Stomach (tissue), 9 donors: ENCODE data around the gene PVR. TPM values are rescaled to one million over a fixed set of nuclear protein-coding genes. Genes with fewer than 3 reads are reported as not detected.

ENCODE experiments used
- DNase-seq, 2 donors: peaks; one replicate each; pipeline versions ENCODE4 v3.0.0 to v3.0.0-alpha.2; 2013 to 2019
- H3K27ac ChIP-seq, 5 donors: fragments of 200-600 bp in 4 of 5; sonication (generic) in 4 of 5; one replicate each; pipeline ENCODE4 v1.5.1; 2013 to 2019; ENCODE audit warnings: mild to moderate bottlenecking in 1 of 5, moderate library complexity in 1 of 5
- H3K27me3 ChIP-seq, 3 donors: fragments of 200-600 bp; sonication (generic); one replicate each; pipeline ENCODE4 v1.5.1; 2017 to 2019; ENCODE audit warnings: mixed run types in 1 of 3
- H3K36me3 ChIP-seq, 4 donors: fragments of 200-600 bp; sonication (generic); 1 replicate in 3 of 4; 2 replicates in 1 of 4; pipeline ENCODE4 v1.5.1; 2016 to 2019
- H3K4me1 ChIP-seq, 4 donors: fragments of 200-600 bp; sonication (generic); one replicate each; pipeline ENCODE4 v1.5.1; 2016 to 2019
- H3K4me3 ChIP-seq, 4 donors: fragments of 200-600 bp; sonication (generic) in 3 of 4; one replicate each; pipeline ENCODE4 v1.5.1; 2016 to 2019; ENCODE audit warnings: mild to moderate bottlenecking in 1 of 4
- H3K9me3 ChIP-seq, 4 donors: fragments of 200-600 bp; sonication (generic); one replicate each; pipeline ENCODE4 v1.5.1; 2016 to 2019
- CTCF ChIP-seq, 7 experiments: fragments of 450-650 bp in 4 of 7; fragments of 200-600 bp in 3 of 7; sonication (generic) in 3 of 7; IDR thresholded peaks; one replicate each; pipeline ENCODE4 v1.5.1; 2016 to 2019; ENCODE audit warnings: antibody characterized with exemption in 7 of 7, control low read depth in 2 of 7, mild to moderate bottlenecking in 1 of 7
- EP300 ChIP-seq: sonication (generic); formaldehyde crosslinking; IDR thresholded peaks from one replicate; pipeline ENCODE4 v1.6.1; 2017; ENCODE audit warnings: antibody characterized with exemption
- POLR2A ChIP-seq, 4 donors: fragments of 450-650 bp; IDR thresholded peaks; one replicate each; pipeline ENCODE4 v1.6.1; 2016; ENCODE audit warnings: antibody characterized with exemption in 4 of 4, control low read depth in 2 of 4, mild to moderate bottlenecking in 1 of 4, moderate library complexity in 1 of 4
- POLR2AphosphoS5 ChIP-seq, 3 donors: sonication (generic); formaldehyde crosslinking; IDR thresholded peaks; one replicate each; pipeline ENCODE4 v1.6.1; 2016; ENCODE audit warnings: antibody characterized with exemption in 3 of 3
- WGBS, 5 donors: extraction: QIAGEN DNeasy Blood & Tissue Kit in 3 of 5; methylation state at CpG; one replicate each; pipeline versions ENCODE4 v1.1.5 to v1.1.7; 2013 to 2018; 5-methylcytosine and 5-hydroxymethylcytosine counted together
- intact Hi-C: fragments of 100-400 bp; cut with DNase I; formaldehyde crosslinking; loops from one replicate; pipeline ENCODE4 v1.15.1; 2023; ENCODE audit warnings: low total_unique reads
- polyA plus RNA-seq, 3 donors: library from polyadenylated mRNA; stranded (reverse); fragments of 200-250 nt; gene quantifications; one replicate each; pipeline ENCODE4 v1.2.3, GENCODE V29; 2013
- total RNA-seq, 5 donors: library from RNA; depleted of rRNA; stranded (reverse); fragments of >200 nt; gene quantifications; one replicate each; pipeline versions ENCODE4 v1.1.0 to v1.2.3, GENCODE V29; 2014 to 2016
- donor health status: healthy with polysubstance abuse.
- donor health status: Bipolar disorder and iron deficiency.
- donor health status: healthy.

PVR gene
- total and polyA plus RNA-seq, 8 donors, result 4.9 to 80.8 (median 33.7) TPM

GRCh38 chr19:44661205-44661604 lies 17.5 kb downstream of the PVR start:
- Histone ChIP-seq H3K9me3 (no peaks in the 10 kb centered on the region), H3K27me3 (no peaks in the 10 kb centered on the region), H3K4me1 (peaks cover 0 to 17% (median 0%) of the 10 kb centered on the region in 4 donors), H3K27ac (no peak overlapping the region), H3K4me3 (no peak overlapping the region), H3K36me3 (peaks cover 32 to 75% (median 72%) of the 10 kb centered on the region in 4 donors)
- WGBS, 5 donors, result 89 to 96% (median 92%) methylated on average over 11 of the region's 11 CpGs
- intact Hi-C loops, result no loop called here
- DNase-seq, result no peak
- TF ChIP-seq EP300 (no peak), POLR2A (IDR thresholded peaks at IDR 0.05) (no peak), POLR2AphosphoS5 (IDR thresholded peaks at IDR 0.05) (no peak), CTCF (IDR thresholded peaks at IDR 0.05) (no peak)

- intact Hi-C loops, result no loop called here
- Histone ChIP-seq H3K4me3 (no peak overlapping the region), H3K4me1 (peaks cover 0 to 14% (median 0%) of the 10 kb centered on the region in 4 donors), H3K27me3 (no peaks in the 10 kb centered on the region), H3K9me3 (no peaks in the 10 kb centered on the region), H3K36me3 (peaks cover 32 to 68% (median 68%) of the 10 kb centered on the region in 4 donors), H3K27ac (no peak overlapping the region)
- TF ChIP-seq EP300 (no peak), POLR2AphosphoS5 (IDR thresholded peaks at IDR 0.05) (no peak), POLR2A (IDR thresholded peaks at IDR 0.05) (no peak)
- 67 to 75% (median 72%) methylated on average over 7 of the region's 7 CpGs for WGBS, 5 donors
- no peak for DNase-seq
Measured at GRCh38 chr19:44661904-44662303, 18.2 kb downstream of the PVR start.

- no peak for DNase-seq
- Histone ChIP-seq H3K36me3 (peaks cover 32 to 65% (median 62%) of the 10 kb centered on the region in 4 donors), H3K4me3 (no peak overlapping the region), H3K4me1 (peaks cover 0 to 7% (median 0%) of the 10 kb centered on the region in 4 donors), H3K27me3 (no peaks in the 10 kb centered on the region), H3K9me3 (no peaks in the 10 kb centered on the region), H3K27ac (no peak overlapping the region)
- no peak for TF ChIP-seq CTCF (IDR thresholded peaks at IDR 0.05)
- no peak for TF ChIP-seq POLR2A (IDR thresholded peaks at IDR 0.05)
- no peak for TF ChIP-seq POLR2AphosphoS5 (IDR thresholded peaks at IDR 0.05)
- TF ChIP-seq EP300, result no peak
- WGBS, 5 donors, result 76 to 80% (median 77%) methylated on average over 7 of the region's 7 CpGs
- intact Hi-C loops, result no loop called here
Measured at GRCh38 chr19:44662691-44663385, 19.1 kb downstream of the PVR start.

- H3K27me3 ChIP-seq, result no peaks in the 10 kb centered on the region
- intact Hi-C loops, result no loop called here
Measured at GRCh38 chr19:44663996-44664395, 20.3 kb downstream of the PVR start.

More at GRCh38 chr19:44663996-44664395, 20.3 kb downstream of the PVR start:
- no peak for TF ChIP-seq CTCF (IDR thresholded peaks at IDR 0.05)
- TF ChIP-seq POLR2A (IDR thresholded peaks at IDR 0.05), result no peak
- TF ChIP-seq POLR2AphosphoS5 (IDR thresholded peaks at IDR 0.05), result no peak
- TF ChIP-seq EP300, result no peak
- WGBS, 5 donors, result 96 to 98% (median 97%) methylated on average over 5 of the region's 5 CpGs
- no peak for DNase-seq
- H3K4me1 ChIP-seq, result peaks cover 0 to 7% (median 0%) of the 10 kb centered on the region in 4 donors
- H3K9me3 ChIP-seq, result no peaks in the 10 kb centered on the region
- peaks cover 24 to 53% (median 50%) of the 10 kb centered on the region in 4 donors for H3K36me3 ChIP-seq
- no peak overlapping the region for H3K4me3 ChIP-seq
- no peak overlapping the region for H3K27ac ChIP-seq
